ENCODE results near the gene GPN2.
"Not testable (repeated sequence)": the region's sequence is repeated elsewhere in the genome, so short reads cannot be mapped to it uniquely, and the experiment has no call there.

Gene GPN2

DNA sequence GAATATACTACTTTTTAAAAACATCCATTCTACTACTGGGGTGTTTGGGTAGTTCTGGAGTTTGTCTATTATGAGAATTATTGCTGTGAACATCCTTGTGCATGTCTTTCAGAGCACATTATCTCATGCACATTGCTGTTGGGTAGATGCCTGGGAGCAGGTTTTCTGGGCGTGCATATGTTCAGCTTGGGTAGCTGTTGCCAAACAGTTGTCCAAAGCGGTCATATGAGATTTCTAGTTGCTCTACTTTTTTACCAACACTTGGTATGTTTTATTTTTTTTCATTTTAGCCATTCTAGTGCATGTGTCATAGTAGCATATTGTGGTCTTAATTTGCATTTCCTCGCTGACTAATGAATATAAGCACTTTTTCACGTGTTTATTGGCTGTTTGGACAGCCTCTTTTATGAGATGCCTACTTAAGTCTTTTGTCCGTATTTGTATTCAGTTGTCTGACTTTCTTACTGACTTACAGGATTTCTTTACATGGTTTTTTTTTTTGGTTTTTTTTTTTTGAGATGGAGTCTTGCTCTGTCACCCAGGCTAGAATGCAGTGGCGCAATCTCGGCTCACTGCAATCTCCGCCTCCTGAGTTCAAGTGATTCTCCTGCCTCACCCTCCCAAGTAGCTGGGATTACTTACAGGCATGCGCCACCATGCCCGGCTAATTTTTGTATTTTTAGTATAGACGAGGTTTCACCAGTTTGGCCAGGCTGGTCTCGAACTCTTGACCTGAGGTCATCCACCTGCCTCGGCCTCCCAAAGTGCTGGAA is 45.5 kb downstream of the GPN2 start:
- Histone ChIP-seq H3K4me1 (ENCODE audit: insufficient read depth, low read length) (no peaks in the 10 kb centered on the region), H3K36me3 (ENCODE audit: insufficient read depth, low read length) (peaks cover 48% of the 10 kb centered on the region), H3K27me3 (ENCODE audit: insufficient read depth, low read length) (no peaks in the 10 kb centered on the region), H3K4me3 (ENCODE audit: low read length) (no peak overlapping the region), H3K27ac (ENCODE audit: low read depth, low read length) (no peak overlapping the region), H3K9me3 (ENCODE audit: insufficient read depth, low read depth, low read length) (no peaks in the 10 kb centered on the region), H3K9ac (ENCODE audit: low read depth, low read length) (no peak overlapping the region)
- WGBS: 94% methylated on average over 13 of the region's 13 CpGs

DNA sequence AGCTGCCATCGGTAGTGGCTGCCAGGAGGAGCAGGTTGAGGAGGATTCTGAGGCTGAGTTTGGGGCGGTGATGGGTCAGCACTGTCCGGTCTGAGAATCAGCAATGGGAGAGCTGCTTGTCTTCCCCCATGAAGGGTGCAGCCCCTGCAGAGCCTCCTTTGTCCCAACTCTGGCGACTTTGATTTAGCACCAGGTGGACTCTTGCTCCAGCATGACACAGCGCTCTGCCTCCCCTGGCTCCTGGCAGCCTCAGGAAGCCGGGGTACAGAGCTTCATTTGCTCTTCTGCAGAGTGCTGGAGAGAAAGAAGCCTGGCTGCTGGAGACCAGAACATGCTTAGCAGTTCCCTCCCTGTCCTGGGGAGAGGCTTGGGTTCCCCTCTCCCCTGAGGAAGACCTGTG is 50.3 kb downstream of the GPN2 start:
- Histone ChIP-seq H3K36me3 (ENCODE audit: insufficient read depth, low read length) (peaks cover 50% of the 10 kb centered on the region), H3K4me3 (ENCODE audit: low read length) (no peak overlapping the region), H3K9ac (ENCODE audit: low read depth, low read length) (0 out of 2 replicates have a peak overlapping the region, but pooled peaks have one; percentile 30), H3K9me3 (ENCODE audit: insufficient read depth, low read depth, low read length) (no peaks in the 10 kb centered on the region), H3K4me1 (ENCODE audit: insufficient read depth, low read length) (no peaks in the 10 kb centered on the region), H3K27ac (ENCODE audit: low read depth, low read length) (no peak overlapping the region), H3K27me3 (ENCODE audit: insufficient read depth, low read length) (no peaks in the 10 kb centered on the region)
- 92% methylated on average over 6 of the region's 6 CpGs for WGBS

DNA sequence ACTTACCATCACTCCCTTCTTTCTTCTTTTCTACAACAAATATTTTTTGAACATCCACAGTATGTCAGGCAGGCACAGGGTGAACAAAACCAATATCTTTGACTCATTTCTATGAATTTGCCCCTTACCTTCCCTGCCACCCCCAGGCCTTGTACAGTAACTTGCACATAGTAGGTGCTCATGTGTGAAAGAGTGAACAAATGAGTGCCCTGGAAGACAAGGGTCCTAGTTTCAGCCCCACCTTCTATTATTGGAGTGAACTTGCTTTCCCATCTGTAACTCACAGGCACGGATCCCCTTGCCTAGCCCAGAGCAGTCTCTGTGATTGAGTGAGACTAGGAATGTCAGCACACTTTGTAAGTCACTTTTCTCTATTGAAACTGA is 50.8 kb downstream of the GPN2 start:
- Histone ChIP-seq H3K4me3 (ENCODE audit: low read length) (no peak overlapping the region), H3K27me3 (ENCODE audit: insufficient read depth, low read length) (no peaks in the 10 kb centered on the region), H3K27ac (ENCODE audit: low read depth, low read length) (no peak overlapping the region), H3K9me3 (ENCODE audit: insufficient read depth, low read depth, low read length) (no peaks in the 10 kb centered on the region), H3K9ac (ENCODE audit: low read depth, low read length) (no peak overlapping the region), H3K4me1 (ENCODE audit: insufficient read depth, low read length) (no peaks in the 10 kb centered on the region), H3K36me3 (ENCODE audit: insufficient read depth, low read length) (peaks cover 54% of the 10 kb centered on the region)
- WGBS: 89% methylated on average over 1 of the region's 1 CpG

- no peaks in the 10 kb centered on the region for H3K4me1 ChIP-seq (ENCODE audit: insufficient read depth, low read length)
- no peaks in the 10 kb centered on the region for H3K27me3 ChIP-seq (ENCODE audit: insufficient read depth, low read length)
- peaks cover 58% of the 10 kb centered on the region for H3K36me3 ChIP-seq (ENCODE audit: insufficient read depth, low read length)
- no peaks in the 10 kb centered on the region for H3K9me3 ChIP-seq (ENCODE audit: insufficient read depth, low read depth, low read length)
- 91% methylated on average over 8 of the region's 8 CpGs for WGBS
- no peak overlapping the region for H3K9ac ChIP-seq (ENCODE audit: low read depth, low read length)
- H3K27ac ChIP-seq (ENCODE audit: low read depth, low read length): no peak overlapping the region
- no peak overlapping the region for H3K4me3 ChIP-seq (ENCODE audit: low read length)
Measured at GRCh38 chr1:26838474-26839338, 51.4 kb downstream of the GPN2 start.

- whole genome bisulfite sequencing: 94% methylated on average over 5 of the region's 5 CpGs
- H3K36me3 ChIP-seq (ENCODE audit: insufficient read depth, low read length): peaks cover 65% of the 10 kb centered on the region
- not testable (repeated sequence) for H3K27ac ChIP-seq (ENCODE audit: low read depth, low read length); H3K4me1 ChIP-seq (ENCODE audit: insufficient read depth, low read length); H3K9ac ChIP-seq (ENCODE audit: low read depth, low read length); H3K9me3 ChIP-seq (ENCODE audit: insufficient read depth, low read depth, low read length); H3K4me3 ChIP-seq (ENCODE audit: low read length); H3K27me3 ChIP-seq (ENCODE audit: insufficient read depth, low read length)
Measured at GRCh38 chr1:26837665-26838064, 52.4 kb downstream of the GPN2 start.

DNA sequence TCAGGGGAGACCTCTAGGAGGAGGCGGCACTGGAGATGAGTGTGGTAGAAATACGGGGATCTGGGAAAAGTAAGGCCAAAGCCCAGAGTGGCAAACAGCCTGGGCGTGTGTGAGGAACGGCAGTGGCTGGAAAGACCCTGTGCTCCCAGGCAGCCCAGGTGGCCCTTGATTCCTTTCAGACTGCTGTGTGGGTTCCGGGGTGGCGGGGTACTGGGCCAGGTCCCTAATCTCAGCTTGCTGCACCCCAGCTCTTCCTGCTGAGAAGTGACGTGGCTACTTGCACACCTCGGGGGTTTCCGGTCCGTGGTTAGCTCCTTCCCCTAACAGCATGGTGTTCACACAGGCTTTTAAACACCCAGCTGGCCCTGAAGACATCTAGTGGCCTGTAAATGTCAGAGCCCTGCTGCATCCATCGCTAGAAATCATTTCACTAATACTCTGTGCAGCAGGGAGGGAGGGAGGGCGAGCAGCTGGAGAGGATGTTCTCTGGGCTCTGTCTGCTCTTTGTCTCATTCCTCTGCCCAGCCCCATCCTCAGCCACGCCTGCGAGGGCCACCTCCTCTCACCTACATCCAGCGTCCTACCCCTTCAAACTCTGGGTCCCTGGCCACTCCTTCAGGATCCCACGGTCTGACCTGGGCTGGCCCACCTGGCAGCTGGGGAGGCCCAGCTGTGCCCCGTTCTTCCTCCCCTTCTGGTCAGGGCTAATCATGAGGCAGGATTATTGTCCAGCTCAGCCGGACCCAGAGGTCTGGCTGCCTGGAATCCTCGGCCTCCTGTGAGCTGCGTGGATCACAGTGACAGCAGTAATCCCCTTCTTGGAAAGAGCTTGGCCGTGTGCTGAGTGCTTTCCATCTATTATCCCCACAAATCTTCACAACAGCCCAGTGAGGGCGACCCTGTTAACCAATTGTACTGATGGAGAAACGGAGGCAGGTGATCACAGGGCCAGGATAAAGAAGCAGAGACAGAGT is 56.4 kb downstream of the GPN2 start:
- 92% methylated on average over 23 of the region's 23 CpGs for WGBS
- Histone ChIP-seq H3K27ac (ENCODE audit: low read depth, low read length) (no peak overlapping the region), H3K9me3 (ENCODE audit: insufficient read depth, low read depth, low read length) (no peaks in the 10 kb centered on the region), H3K36me3 (ENCODE audit: insufficient read depth, low read length) (peaks cover 64% of the 10 kb centered on the region), H3K4me1 (ENCODE audit: insufficient read depth, low read length) (no peaks in the 10 kb centered on the region), H3K4me3 (ENCODE audit: low read length) (no peak overlapping the region), H3K9ac (ENCODE audit: low read depth, low read length) (no peak overlapping the region), H3K27me3 (ENCODE audit: insufficient read depth, low read length) (no peaks in the 10 kb centered on the region)

- Histone ChIP-seq H3K4me3 (ENCODE audit: low read length) (no peak overlapping the region), H3K36me3 (ENCODE audit: insufficient read depth, low read length) (peaks cover 55% of the 10 kb centered on the region), H3K27me3 (ENCODE audit: insufficient read depth, low read length) (no peaks in the 10 kb centered on the region), H3K4me1 (ENCODE audit: insufficient read depth, low read length) (no peaks in the 10 kb centered on the region), H3K9ac (ENCODE audit: low read depth, low read length) (no peak overlapping the region), H3K27ac (ENCODE audit: low read depth, low read length) (no peak overlapping the region), H3K9me3 (ENCODE audit: insufficient read depth, low read depth, low read length) (no peaks in the 10 kb centered on the region)
- WGBS: 94% methylated on average over 16 of the region's 16 CpGs
Measured at GRCh38 chr1:26832249-26832960, 57.7 kb downstream of the GPN2 start.

- 79% methylated on average over 3 of the region's 3 CpGs for WGBS
Measured at GRCh38 chr1:26831546-26832248, 58.4 kb downstream of the GPN2 start.

GRCh38 chr1:26831059-26831458 is 59.0 kb downstream of the GPN2 start:
- Histone ChIP-seq H3K4me1 (ENCODE audit: insufficient read depth, low read length) (0 out of 2 replicates have a peak, but pooled peaks cover 2% of the 10 kb centered on the region), H3K27me3 (ENCODE audit: insufficient read depth, low read length) (no peaks in the 10 kb centered on the region), H3K4me3 (ENCODE audit: low read length) (no peak overlapping the region), H3K36me3 (ENCODE audit: insufficient read depth, low read length) (peaks cover 52% of the 10 kb centered on the region), H3K9me3 (ENCODE audit: insufficient read depth, low read depth, low read length) (no peaks in the 10 kb centered on the region), H3K9ac (ENCODE audit: low read depth, low read length) (no peak overlapping the region), H3K27ac (ENCODE audit: low read depth, low read length) (no peak overlapping the region)
- WGBS: 94% methylated on average over 3 of the region's 3 CpGs

More at GRCh38 chr1:26831546-26832248, 58.4 kb downstream of the GPN2 start:
- Histone ChIP-seq H3K4me3 (ENCODE audit: low read length) (no peak overlapping the region), H3K27me3 (ENCODE audit: insufficient read depth, low read length) (no peaks in the 10 kb centered on the region), H3K27ac (ENCODE audit: low read depth, low read length) (no peak overlapping the region), H3K36me3 (ENCODE audit: insufficient read depth, low read length) (peaks cover 55% of the 10 kb centered on the region), H3K9ac (ENCODE audit: low read depth, low read length) (no peak overlapping the region), H3K9me3 (ENCODE audit: insufficient read depth, low read depth, low read length) (no peaks in the 10 kb centered on the region), H3K4me1 (ENCODE audit: insufficient read depth, low read length) (no peaks in the 10 kb centered on the region)

Data from HUES64 (cell line).